Measurements from ENCODE around the gene OCA2.
"Not testable (repeated sequence)": the region's sequence is repeated elsewhere in the genome, so short reads cannot be mapped to it uniquely, and the experiment has no call there.

OCA2 gene

GRCh38 chr15:27763514-27763913 lies 335.6 kb downstream of the OCA2 start:
- no peak for DNase-seq

GRCh38 chr15:27762471-27762870 lies 336.6 kb downstream of the OCA2 start:
- DNase-seq: no peak

- DNase-seq: no peak
Measured at GRCh38 chr15:27757052-27757451, 342.1 kb downstream of the OCA2 start.

GRCh38 chr15:27752691-27753090 lies 346.4 kb downstream of the OCA2 start:
- no peak for DNase-seq

- DNase-seq: no peak
Measured at GRCh38 chr15:27747997-27748396, 351.1 kb downstream of the OCA2 start.

GRCh38 chr15:27746401-27746955 lies 352.6 kb downstream of the OCA2 start:
- DNase-seq: no peak

GRCh38 chr15:27744641-27745040 lies 354.5 kb downstream of the OCA2 start:
- no peak for DNase-seq

GRCh38 chr15:27743638-27744037 lies 355.5 kb downstream of the OCA2 start:
- no peak for DNase-seq

GRCh38 chr15:27742751-27743477 lies 356.2 kb downstream of the OCA2 start:
- DNase-seq: no peak

- DNase-seq: no peak
Measured at GRCh38 chr15:27741226-27741860, 357.8 kb downstream of the OCA2 start.

- DNase-seq: no peak
Measured at GRCh38 chr15:27734785-27735495, 364.2 kb downstream of the OCA2 start.

GRCh38 chr15:27731776-27732175 lies 367.3 kb downstream of the OCA2 start:
- DNase-seq: no peak

- DNase-seq: no peak
Measured at GRCh38 chr15:27730868-27731267, 368.2 kb downstream of the OCA2 start.

- DNase-seq: no peak
Measured at GRCh38 chr15:27725731-27726130, 373.4 kb downstream of the OCA2 start.

GRCh38 chr15:27723821-27724220 lies 375.3 kb downstream of the OCA2 start:
- no peak for DNase-seq

- DNase-seq: no peak
Measured at GRCh38 chr15:27722102-27722501, 377.0 kb downstream of the OCA2 start.

GRCh38 chr15:27714675-27715074 lies 384.4 kb downstream of the OCA2 start:
- no peak for DNase-seq

- not testable (repeated sequence) for DNase-seq
Measured at GRCh38 chr15:27713850-27714249, 385.3 kb downstream of the OCA2 start.

- DNase-seq: no peak
Measured at GRCh38 chr15:27707257-27707656, 391.9 kb downstream of the OCA2 start.

- DNase-seq: no peak
Measured at GRCh38 chr15:27706300-27706699, 392.8 kb downstream of the OCA2 start.

- no peak for DNase-seq
Measured at GRCh38 chr15:27705056-27705455, 394.1 kb downstream of the OCA2 start.
